Superior temporal gyrus (tissue), 1 donor: ENCODE measurements around the gene HPX.

Experiments used
- DNase-seq: peaks from one replicate; pipeline ENCODE4 v3.0.0-alpha.2; 2016; ENCODE audit errors: extremely low spot score

HPX gene

DNA sequence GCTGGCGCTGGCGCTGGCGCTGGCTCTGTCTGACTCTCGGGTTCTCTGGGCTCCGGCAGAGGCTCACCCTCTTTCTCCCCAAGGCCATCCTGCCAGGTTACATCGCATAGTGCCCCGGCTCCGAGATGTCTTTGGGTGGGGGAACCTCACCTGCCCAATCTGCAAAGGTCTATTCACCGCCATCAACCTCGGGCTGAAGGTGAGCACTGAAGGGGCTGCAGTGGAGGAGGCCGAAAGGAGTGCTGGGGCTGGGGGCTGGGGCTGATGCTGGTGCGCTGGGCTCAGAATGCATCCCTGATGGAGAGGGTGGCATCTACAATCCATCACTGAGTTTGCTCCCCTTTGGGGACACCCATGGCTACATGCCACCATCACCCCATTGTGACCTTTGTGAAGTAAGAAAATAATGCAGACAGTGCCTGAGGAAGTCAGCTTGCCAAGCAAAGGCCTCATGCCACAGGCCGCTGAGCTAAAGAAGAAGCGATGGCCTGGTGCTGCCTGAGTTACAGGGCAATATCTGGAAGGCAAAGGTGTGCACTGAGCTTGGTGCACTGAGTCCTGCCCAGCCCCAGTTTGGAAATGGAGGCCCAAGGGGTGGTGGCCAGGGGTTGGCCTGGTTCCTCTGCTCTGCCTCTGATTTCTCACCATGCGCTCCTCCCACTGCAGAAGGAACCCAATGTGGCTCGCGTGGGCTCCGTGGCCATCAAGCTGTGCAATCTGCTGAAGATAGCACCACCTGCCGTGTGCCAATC, 49.9 kb downstream of the HPX start:
- DNase-seq, result peak; percentile 13

DNA sequence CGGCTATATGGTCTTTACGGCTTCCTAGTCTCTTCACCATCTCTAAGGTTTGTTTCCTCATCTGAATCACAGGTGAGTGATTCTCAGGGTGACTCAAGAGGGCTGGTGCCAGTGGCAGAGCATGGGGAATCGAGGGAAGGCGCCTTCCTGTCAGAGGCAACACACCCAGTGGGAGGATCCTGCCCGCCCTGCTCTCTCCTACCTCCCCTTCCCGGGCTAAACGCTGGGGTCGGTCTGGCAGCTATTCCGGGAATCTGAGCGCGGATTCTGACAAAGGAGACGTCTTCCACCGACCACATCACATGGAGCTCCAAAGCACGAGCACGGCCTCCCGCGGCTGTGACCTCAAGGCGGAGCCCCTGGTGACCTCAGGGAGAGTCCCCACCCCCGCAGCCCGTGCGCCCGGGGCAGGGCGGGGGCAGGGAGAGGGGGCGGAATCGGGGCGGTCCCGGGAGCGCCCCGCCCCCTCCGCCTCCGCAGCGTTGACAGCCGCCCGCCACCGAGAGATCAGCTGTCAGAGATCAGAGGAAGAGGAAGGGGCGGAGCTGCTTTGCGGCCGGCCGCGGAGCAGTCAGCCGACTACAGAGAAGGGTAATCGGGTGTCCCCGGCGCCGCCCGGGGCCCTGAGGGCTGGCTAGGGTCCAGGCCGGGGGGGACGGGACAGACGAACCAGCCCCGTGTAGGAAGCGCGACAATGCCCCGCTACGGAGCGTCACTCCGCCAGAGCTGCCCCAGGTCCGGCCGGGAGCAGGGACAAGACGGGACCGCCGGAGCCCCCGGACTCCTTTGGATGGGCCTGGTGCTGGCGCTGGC, 50.7 kb downstream of the HPX start, which contains the start of gene SMPD1:
TSS of gene SMPD1 (plus strand) at position 570 of the 813 bp plus-strand sequence. CDS start at position 695, 125 bp downstream.
- peak; percentile 92 for DNase-seq

DNA sequence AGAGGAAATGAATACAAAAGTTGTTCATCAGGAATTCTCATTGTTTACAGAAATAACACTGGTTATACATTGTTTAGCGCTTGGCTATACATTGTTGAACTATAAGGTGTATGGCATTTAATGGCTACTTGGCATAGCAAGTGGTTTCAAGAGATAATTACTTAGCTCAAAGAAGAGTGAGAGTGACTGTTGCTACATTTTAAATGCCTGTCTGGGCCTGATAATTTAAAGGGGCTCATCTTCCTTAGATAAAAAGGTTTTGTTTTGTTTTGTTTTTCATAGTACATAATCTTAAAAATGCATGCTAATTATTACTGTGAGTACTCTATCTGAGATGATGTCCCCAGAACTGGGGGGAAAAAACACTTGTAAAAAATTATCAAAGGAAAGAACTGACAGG, 52.0 kb downstream of the HPX start:
- peak; percentile 27 for DNase-seq

DNA sequence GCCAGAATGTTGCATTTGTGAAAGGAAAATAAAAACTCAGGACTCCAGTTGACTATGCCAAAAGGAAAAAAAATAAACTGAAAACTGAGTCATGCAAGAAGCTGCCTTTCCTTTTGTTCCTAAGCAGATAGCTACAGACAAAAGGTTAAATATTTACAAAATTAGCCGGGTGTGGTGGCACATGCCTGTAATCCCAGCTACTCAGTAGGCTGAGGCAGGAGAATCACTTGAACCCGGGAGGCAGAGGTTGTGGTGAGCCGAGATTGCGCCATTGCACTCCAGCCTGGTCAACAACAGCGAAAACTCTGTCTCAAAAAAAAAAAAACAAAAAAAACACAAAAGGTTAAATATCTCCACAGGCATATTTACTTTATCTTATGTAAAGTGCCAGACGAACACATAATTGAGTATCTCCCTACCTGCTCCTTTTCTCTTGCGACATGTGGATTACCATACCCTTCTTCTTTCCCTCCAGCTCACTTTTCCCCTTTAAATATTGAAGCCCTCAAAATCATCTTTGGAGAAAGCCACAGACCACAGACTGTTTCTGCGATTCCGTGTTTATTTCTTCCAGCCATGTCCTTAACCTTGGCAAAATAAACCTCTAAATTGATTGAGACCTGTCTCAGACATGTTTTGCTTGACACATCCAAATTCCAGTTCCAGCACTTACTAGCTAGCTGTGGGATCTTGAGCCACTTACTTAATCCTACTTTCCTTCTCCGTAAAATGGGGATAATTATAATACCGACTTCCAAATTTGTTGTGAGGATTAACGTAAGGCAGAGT, 52.8 kb downstream of the HPX start:
- DNase-seq, result peak; percentile 10

DNA sequence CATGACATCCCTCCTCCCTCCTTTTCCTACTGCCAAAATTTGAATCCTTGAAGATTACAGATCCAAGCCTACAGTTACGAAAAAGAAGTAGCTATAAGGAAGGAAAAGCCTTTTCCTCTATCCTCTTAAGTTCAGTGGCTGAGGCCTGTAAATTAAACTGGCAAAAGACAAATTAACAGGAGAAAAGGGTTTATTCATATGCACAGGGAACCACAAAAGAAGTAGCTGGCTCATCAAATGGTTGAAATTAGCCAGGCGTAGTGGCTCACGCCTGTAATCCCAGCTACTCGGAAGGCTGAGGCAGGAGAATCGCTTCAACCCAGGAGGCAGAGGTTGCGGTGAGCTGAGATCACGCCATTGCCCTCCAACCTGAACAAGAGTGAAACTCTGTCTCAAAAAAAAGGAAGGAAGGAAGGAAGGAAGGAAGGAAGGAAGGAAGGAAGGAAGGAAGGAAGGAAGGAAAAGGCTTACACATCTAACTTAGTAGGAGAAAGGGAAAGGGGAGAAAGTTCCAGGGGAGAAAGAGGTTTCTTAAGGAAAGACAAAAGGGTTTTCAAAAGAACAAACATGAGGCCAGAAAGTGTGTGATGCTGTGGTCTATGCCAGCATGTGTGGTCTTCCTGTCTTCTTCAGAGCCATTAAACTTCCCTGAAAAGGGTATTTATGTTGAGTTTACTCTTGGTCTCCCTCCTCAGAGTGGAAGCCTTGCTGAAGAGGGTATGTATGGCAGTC, 55.6 kb downstream of the HPX start:
- no peak for DNase-seq
